Activated naive CD8-positive, alpha-beta T cell treated with anti-CD3 and anti-CD28 coated beads, Interleukin-2, amount 50 U/mL, for 24 hours (primary cell): Measurements from ENCODE around the gene DHPS.

Source experiments
- ATAC-seq: fragments of 150-1000 bp; cut with Tn5 transposase; one replicate; pipeline ENCODE4 v1.10.0; 2021
- DNase-seq: peaks from one replicate; pipeline ENCODE4 v3.0.0; 2021
- H3K27ac Mint-ChIP-seq: one replicate; pipeline ENCODE4 v1.8.0; 2021; ENCODE audit warnings: mild to moderate bottlenecking, mixed read lengths
- H3K27me3 Mint-ChIP-seq: one replicate; pipeline ENCODE4 v1.8.0; 2021; ENCODE audit warnings: mixed read lengths
- H3K36me3 Mint-ChIP-seq: one replicate; pipeline ENCODE4 v1.8.0; 2021; ENCODE audit warnings: low read depth, mixed read lengths
- H3K4me1 Mint-ChIP-seq: one replicate; pipeline ENCODE4 v1.8.0; 2021; ENCODE audit warnings: mixed read lengths
- H3K4me3 Mint-ChIP-seq: one replicate; pipeline ENCODE4 v1.8.0; 2021; ENCODE audit warnings: mild to moderate bottlenecking, moderate library complexity, mixed read lengths
- H3K9me3 Mint-ChIP-seq: one replicate; pipeline ENCODE4 v1.8.0; 2021; ENCODE audit warnings: mixed read lengths

DHPS gene

DNA sequence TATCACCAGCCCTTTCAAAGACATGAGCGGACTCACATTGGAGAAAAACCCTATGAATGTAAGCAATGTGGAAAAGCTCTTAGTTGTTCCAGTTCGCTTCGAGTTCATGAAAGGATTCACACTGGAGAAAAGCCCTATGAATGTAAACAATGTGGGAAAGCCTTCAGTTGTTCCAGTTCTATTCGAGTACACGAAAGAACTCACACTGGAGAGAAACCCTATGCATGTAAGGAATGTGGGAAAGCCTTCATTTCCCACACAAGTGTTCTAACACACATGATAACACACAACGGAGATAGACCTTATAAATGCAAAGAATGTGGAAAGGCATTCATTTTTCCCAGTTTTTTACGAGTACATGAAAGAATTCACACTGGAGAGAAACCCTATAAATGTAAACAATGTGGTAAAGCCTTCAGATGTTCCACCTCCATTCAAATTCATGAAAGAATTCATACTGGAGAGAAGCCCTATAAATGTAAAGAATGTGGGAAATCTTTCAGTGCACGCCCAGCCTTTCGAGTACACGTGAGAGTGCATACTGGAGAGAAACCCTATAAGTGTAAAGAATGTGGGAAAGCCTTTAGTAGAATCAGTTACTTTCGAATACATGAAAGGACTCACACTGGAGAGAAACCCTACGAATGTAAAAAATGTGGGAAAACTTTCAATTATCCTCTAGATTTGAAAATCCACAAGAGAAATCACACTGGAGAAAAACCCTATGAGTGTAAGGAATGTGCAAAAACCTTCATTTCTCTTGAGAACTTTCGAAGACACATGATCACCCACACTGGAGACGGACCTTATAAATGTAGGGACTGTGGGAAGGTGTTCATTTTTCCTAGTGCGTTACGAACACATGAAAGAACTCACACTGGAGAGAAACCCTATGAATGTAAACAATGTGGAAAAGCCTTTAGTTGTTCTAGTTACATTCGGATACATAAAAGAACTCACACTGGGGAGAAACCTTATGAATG, 53.3 kb downstream of the DHPS start:
- Mint-ChIP-seq H3K27ac (no peak overlapping the region), H3K9me3 (peaks cover 22% of the 10 kb centered on the region), H3K27me3 (no peaks in the 10 kb centered on the region), H3K36me3 (peaks cover 63% of the 10 kb centered on the region), H3K4me3 (no peak overlapping the region), H3K4me1 (peaks cover 7% of the 10 kb centered on the region)
- no peak for ATAC-seq
- no peak for DNase-seq

GRCh38 chr19:12626958-12627357, 54.7 kb downstream of the DHPS start:
- no peak overlapping the region for H3K27ac Mint-ChIP-seq
- H3K9me3 Mint-ChIP-seq = peaks cover 22% of the 10 kb centered on the region
- H3K27me3 Mint-ChIP-seq = no peaks in the 10 kb centered on the region
- H3K4me1 Mint-ChIP-seq = peaks cover 9% of the 10 kb centered on the region
- DNase-seq = no peak
- no peak overlapping the region for H3K4me3 Mint-ChIP-seq
- H3K36me3 Mint-ChIP-seq = peaks cover 59% of the 10 kb centered on the region
- ATAC-seq = no peak
